ENCODE measurements around the gene NPSR1.

The NPSR1 gene

GRCh38 chr7:34675749-34676374 lies 17.8 kb downstream of the NPSR1 start:
- Mint-ChIP-seq H3K9me3 (no peaks in the 10 kb centered on the region), H3K27me3 (ENCODE audit: low read depth) (no peaks in the 10 kb centered on the region), H3K4me3 (no peak overlapping the region), H3K36me3 (ENCODE audit: low read depth) (no peaks in the 10 kb centered on the region), H3K4me1 (ENCODE audit: low read depth) (no peaks in the 10 kb centered on the region), H3K27ac (no peak overlapping the region)

- no peaks in the 10 kb centered on the region for H3K4me1 Mint-ChIP-seq (ENCODE audit: low read depth)
- H3K27me3 Mint-ChIP-seq (ENCODE audit: low read depth): no peaks in the 10 kb centered on the region
Measured at GRCh38 chr7:34677491-34677890, 19.5 kb downstream of the NPSR1 start.

GRCh38 chr7:34687529-34687928 lies 29.5 kb downstream of the NPSR1 start:
- Mint-ChIP-seq H3K9me3 (peaks cover 5% of the 10 kb centered on the region), H3K27me3 (ENCODE audit: low read depth) (no peaks in the 10 kb centered on the region), H3K27ac (no peak overlapping the region), H3K4me3 (no peak overlapping the region), H3K36me3 (ENCODE audit: low read depth) (no peaks in the 10 kb centered on the region), H3K4me1 (ENCODE audit: low read depth) (no peaks in the 10 kb centered on the region)

More at GRCh38 chr7:34677491-34677890, 19.5 kb downstream of the NPSR1 start:
- no peaks in the 10 kb centered on the region for H3K36me3 Mint-ChIP-seq (ENCODE audit: low read depth)
- H3K27ac Mint-ChIP-seq: no peak overlapping the region
- no peaks in the 10 kb centered on the region for H3K9me3 Mint-ChIP-seq
- H3K4me3 Mint-ChIP-seq: no peak overlapping the region

- no peaks in the 10 kb centered on the region for H3K4me1 Mint-ChIP-seq (ENCODE audit: low read depth)
- peaks cover 13% of the 10 kb centered on the region for H3K9me3 Mint-ChIP-seq
- no peaks in the 10 kb centered on the region for H3K36me3 Mint-ChIP-seq (ENCODE audit: low read depth)
- no peak overlapping the region for H3K27ac Mint-ChIP-seq
- no peaks in the 10 kb centered on the region for H3K27me3 Mint-ChIP-seq (ENCODE audit: low read depth)
- no peak overlapping the region for H3K4me3 Mint-ChIP-seq
Measured at GRCh38 chr7:34696415-34696814, 38.4 kb downstream of the NPSR1 start.

GRCh38 chr7:34709771-34710170 lies 51.8 kb downstream of the NPSR1 start:
- H3K27me3 Mint-ChIP-seq (ENCODE audit: low read depth): no peaks in the 10 kb centered on the region
- no peak overlapping the region for H3K4me3 Mint-ChIP-seq
- no peaks in the 10 kb centered on the region for H3K4me1 Mint-ChIP-seq (ENCODE audit: low read depth)
- no peak overlapping the region for H3K27ac Mint-ChIP-seq
- H3K9me3 Mint-ChIP-seq: no peaks in the 10 kb centered on the region
- no peaks in the 10 kb centered on the region for H3K36me3 Mint-ChIP-seq (ENCODE audit: low read depth)

GRCh38 chr7:34718867-34719266 lies 60.8 kb downstream of the NPSR1 start:
- H3K4me3 Mint-ChIP-seq: no peak overlapping the region

GRCh38 chr7:34719636-34720035 lies 61.6 kb downstream of the NPSR1 start:
- Mint-ChIP-seq H3K27me3 (ENCODE audit: low read depth) (no peaks in the 10 kb centered on the region), H3K36me3 (ENCODE audit: low read depth) (no peaks in the 10 kb centered on the region), H3K4me3 (no peak overlapping the region), H3K4me1 (ENCODE audit: low read depth) (peaks cover 12% of the 10 kb centered on the region), H3K27ac (no peak overlapping the region), H3K9me3 (no peaks in the 10 kb centered on the region)

More at GRCh38 chr7:34718867-34719266, 60.8 kb downstream of the NPSR1 start:
- no peaks in the 10 kb centered on the region for H3K9me3 Mint-ChIP-seq
- H3K36me3 Mint-ChIP-seq (ENCODE audit: low read depth): no peaks in the 10 kb centered on the region
- no peaks in the 10 kb centered on the region for H3K27me3 Mint-ChIP-seq (ENCODE audit: low read depth)
- H3K27ac Mint-ChIP-seq: no peak overlapping the region
- peaks cover 6% of the 10 kb centered on the region for H3K4me1 Mint-ChIP-seq (ENCODE audit: low read depth)

GRCh38 chr7:34720289-34720688 lies 62.3 kb downstream of the NPSR1 start:
- Mint-ChIP-seq H3K27ac (no peak overlapping the region), H3K4me3 (no peak overlapping the region), H3K36me3 (ENCODE audit: low read depth) (no peaks in the 10 kb centered on the region), H3K27me3 (ENCODE audit: low read depth) (no peaks in the 10 kb centered on the region), H3K9me3 (no peaks in the 10 kb centered on the region), H3K4me1 (ENCODE audit: low read depth) (peaks cover 12% of the 10 kb centered on the region)

- no peaks in the 10 kb centered on the region for H3K27me3 Mint-ChIP-seq (ENCODE audit: low read depth)
- peaks cover 12% of the 10 kb centered on the region for H3K4me1 Mint-ChIP-seq (ENCODE audit: low read depth)
- no peaks in the 10 kb centered on the region for H3K36me3 Mint-ChIP-seq (ENCODE audit: low read depth)
- no peaks in the 10 kb centered on the region for H3K9me3 Mint-ChIP-seq
- H3K27ac Mint-ChIP-seq: no peak overlapping the region
- H3K4me3 Mint-ChIP-seq: no peak overlapping the region
Measured at GRCh38 chr7:34723338-34723737, 65.3 kb downstream of the NPSR1 start.

- Mint-ChIP-seq H3K27me3 (ENCODE audit: low read depth) (no peaks in the 10 kb centered on the region), H3K4me3 (no peak overlapping the region), H3K27ac (no peak overlapping the region)
Measured at GRCh38 chr7:34723866-34724490, 66.0 kb downstream of the NPSR1 start.

GRCh38 chr7:34726221-34726620 lies 68.2 kb downstream of the NPSR1 start:
- Mint-ChIP-seq H3K27ac (no peak overlapping the region), H3K4me3 (no peak overlapping the region), H3K4me1 (ENCODE audit: low read depth) (peaks cover 6% of the 10 kb centered on the region), H3K9me3 (no peaks in the 10 kb centered on the region), H3K27me3 (ENCODE audit: low read depth) (no peaks in the 10 kb centered on the region), H3K36me3 (ENCODE audit: low read depth) (no peaks in the 10 kb centered on the region)

More at GRCh38 chr7:34723866-34724490, 66.0 kb downstream of the NPSR1 start:
- Mint-ChIP-seq H3K9me3 (no peaks in the 10 kb centered on the region), H3K4me1 (ENCODE audit: low read depth) (peaks cover 8% of the 10 kb centered on the region), H3K36me3 (ENCODE audit: low read depth) (no peaks in the 10 kb centered on the region)

- Mint-ChIP-seq H3K4me1 (ENCODE audit: low read depth) (peaks cover 6% of the 10 kb centered on the region), H3K27ac (no peak overlapping the region), H3K36me3 (ENCODE audit: low read depth) (no peaks in the 10 kb centered on the region), H3K9me3 (no peaks in the 10 kb centered on the region), H3K27me3 (ENCODE audit: low read depth) (no peaks in the 10 kb centered on the region), H3K4me3 (no peak overlapping the region)
Measured at GRCh38 chr7:34727464-34727995, 69.5 kb downstream of the NPSR1 start.

- Mint-ChIP-seq H3K36me3 (ENCODE audit: low read depth) (no peaks in the 10 kb centered on the region), H3K4me1 (ENCODE audit: low read depth) (peaks cover 6% of the 10 kb centered on the region), H3K9me3 (no peaks in the 10 kb centered on the region), H3K4me3 (no peak overlapping the region), H3K27me3 (ENCODE audit: low read depth) (no peaks in the 10 kb centered on the region), H3K27ac (no peak overlapping the region)
Measured at GRCh38 chr7:34728156-34728555, 70.1 kb downstream of the NPSR1 start.

GRCh38 chr7:34734771-34735170 lies 76.8 kb downstream of the NPSR1 start:
- H3K9me3 Mint-ChIP-seq: no peaks in the 10 kb centered on the region
- no peaks in the 10 kb centered on the region for H3K4me1 Mint-ChIP-seq (ENCODE audit: low read depth)
- no peaks in the 10 kb centered on the region for H3K36me3 Mint-ChIP-seq (ENCODE audit: low read depth)
- no peak overlapping the region for H3K27ac Mint-ChIP-seq
- no peaks in the 10 kb centered on the region for H3K27me3 Mint-ChIP-seq (ENCODE audit: low read depth)
- no peak overlapping the region for H3K4me3 Mint-ChIP-seq

- Mint-ChIP-seq H3K27me3 (ENCODE audit: low read depth) (no peaks in the 10 kb centered on the region), H3K36me3 (ENCODE audit: low read depth) (no peaks in the 10 kb centered on the region), H3K27ac (no peak overlapping the region), H3K4me1 (ENCODE audit: low read depth) (no peaks in the 10 kb centered on the region), H3K9me3 (no peaks in the 10 kb centered on the region), H3K4me3 (no peak overlapping the region)
Measured at GRCh38 chr7:34735526-34735925, 77.5 kb downstream of the NPSR1 start.

All from T-helper 1 cell treated with Interleukin-12 subunit alpha and Interleukin-12 subunit beta and Interleukin-4 antibody, amounts not matched to agents 30 μg/mL and 1 μg/mL, for 36 hours (primary cell).